RWPE2 (cell line): Measurements from ENCODE around the gene INAFM2.

Experiments
- ATAC-seq: fragments of 200-7000 bp; cut with Tn5 transposase; 3 replicates; pipeline ENCODE4 v1.9.1; 2021; ENCODE audit warnings: low read depth
- DNase-seq: peaks from one replicate; pipeline ENCODE4 v3.0.0-alpha.2; 2020; ENCODE audit warnings: low spot score
- H3K27ac ChIP-seq: fragments of 450-650 bp; 2 replicates; pipeline ENCODE4 v1.5.1; 2017; ENCODE audit warnings: mild to moderate bottlenecking; ENCODE audit not compliant: poor library complexity, severe bottlenecking
- H3K27me3 ChIP-seq: fragments of 250-450 bp; sonication (Bioruptor Pico); 2 replicates; pipeline ENCODE4 v1.5.1; 2021; ENCODE audit warnings: mild to moderate bottlenecking, moderate library complexity; ENCODE audit not compliant: insufficient read depth, poor library complexity, severe bottlenecking
- H3K36me3 ChIP-seq: fragments of 250-450 bp; sonication (Bioruptor Pico); 2 replicates; pipeline ENCODE4 v1.5.1; 2020; ENCODE audit warnings: low read depth, mild to moderate bottlenecking, moderate library complexity
- H3K4me1 ChIP-seq: fragments of 250-450 bp; sonication (Bioruptor Pico); 2 replicates; pipeline ENCODE4 v1.5.1; 2021; ENCODE audit warnings: mild to moderate bottlenecking, moderate library complexity; ENCODE audit not compliant: insufficient read depth, poor library complexity, severe bottlenecking
- H3K4me3 ChIP-seq: fragments of 250-450 bp; sonication (Bioruptor Pico); 2 replicates; pipeline ENCODE4 v1.5.1; 2021; ENCODE audit warnings: mild to moderate bottlenecking, moderate library complexity; ENCODE audit not compliant: severe bottlenecking
- H3K9me3 ChIP-seq: fragments of 250-450 bp; sonication (Bioruptor Pico); 2 replicates; pipeline ENCODE4 v1.5.1; 2021; ENCODE audit warnings: mild to moderate bottlenecking, moderate library complexity; ENCODE audit not compliant: severe bottlenecking
- TF ChIP-seq, protein P1 (sequence below): fragments of 450-650 bp; IDR thresholded peaks from one replicate; pipeline ENCODE4 v1.5.1; 2017; ENCODE audit warnings: mild to moderate bottlenecking, moderate library complexity; ENCODE audit not compliant: poor library complexity, severe bottlenecking

The INAFM2 gene

DNA sequence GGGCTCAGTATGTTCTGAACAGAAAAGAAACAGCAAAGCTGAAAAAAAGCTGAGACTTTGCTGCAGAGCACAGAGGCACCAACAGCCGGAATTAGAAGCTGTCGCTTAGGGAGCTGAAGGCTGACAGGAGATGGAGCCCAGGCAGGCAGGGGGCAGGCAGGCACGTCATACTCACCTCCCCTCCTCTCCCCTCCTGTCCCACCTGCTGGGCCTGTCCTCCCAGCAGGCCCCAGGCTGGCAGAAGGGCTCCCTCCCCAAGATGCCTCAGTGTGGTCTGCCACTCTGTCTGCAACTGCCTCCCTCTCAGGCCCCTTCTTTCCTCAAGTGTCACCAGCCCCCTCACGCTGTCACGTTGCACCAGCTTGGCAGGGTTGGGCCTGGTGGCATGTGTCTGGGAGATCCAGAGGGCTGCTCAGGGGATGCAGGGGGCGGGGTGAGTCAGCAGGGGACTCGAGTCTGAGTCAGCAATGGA, 37.4 kb upstream of the INAFM2 start:
- no peaks in the 10 kb centered on the region for H3K36me3 ChIP-seq
- ATAC-seq, result no peak
- peaks cover 29% of the 10 kb centered on the region for H3K27me3 ChIP-seq
- H3K4me3 ChIP-seq, result no peak overlapping the region
- no peaks in the 10 kb centered on the region for H3K9me3 ChIP-seq
- TF ChIP-seq, protein P1, sequence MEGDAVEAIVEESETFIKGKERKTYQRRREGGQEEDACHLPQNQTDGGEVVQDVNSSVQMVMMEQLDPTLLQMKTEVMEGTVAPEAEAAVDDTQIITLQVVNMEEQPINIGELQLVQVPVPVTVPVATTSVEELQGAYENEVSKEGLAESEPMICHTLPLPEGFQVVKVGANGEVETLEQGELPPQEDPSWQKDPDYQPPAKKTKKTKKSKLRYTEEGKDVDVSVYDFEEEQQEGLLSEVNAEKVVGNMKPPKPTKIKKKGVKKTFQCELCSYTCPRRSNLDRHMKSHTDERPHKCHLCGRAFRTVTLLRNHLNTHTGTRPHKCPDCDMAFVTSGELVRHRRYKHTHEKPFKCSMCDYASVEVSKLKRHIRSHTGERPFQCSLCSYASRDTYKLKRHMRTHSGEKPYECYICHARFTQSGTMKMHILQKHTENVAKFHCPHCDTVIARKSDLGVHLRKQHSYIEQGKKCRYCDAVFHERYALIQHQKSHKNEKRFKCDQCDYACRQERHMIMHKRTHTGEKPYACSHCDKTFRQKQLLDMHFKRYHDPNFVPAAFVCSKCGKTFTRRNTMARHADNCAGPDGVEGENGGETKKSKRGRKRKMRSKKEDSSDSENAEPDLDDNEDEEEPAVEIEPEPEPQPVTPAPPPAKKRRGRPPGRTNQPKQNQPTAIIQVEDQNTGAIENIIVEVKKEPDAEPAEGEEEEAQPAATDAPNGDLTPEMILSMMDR, result no peak
- no peak overlapping the region for H3K27ac ChIP-seq
- no peak for DNase-seq
- H3K4me1 ChIP-seq, result no peaks in the 10 kb centered on the region

DNA sequence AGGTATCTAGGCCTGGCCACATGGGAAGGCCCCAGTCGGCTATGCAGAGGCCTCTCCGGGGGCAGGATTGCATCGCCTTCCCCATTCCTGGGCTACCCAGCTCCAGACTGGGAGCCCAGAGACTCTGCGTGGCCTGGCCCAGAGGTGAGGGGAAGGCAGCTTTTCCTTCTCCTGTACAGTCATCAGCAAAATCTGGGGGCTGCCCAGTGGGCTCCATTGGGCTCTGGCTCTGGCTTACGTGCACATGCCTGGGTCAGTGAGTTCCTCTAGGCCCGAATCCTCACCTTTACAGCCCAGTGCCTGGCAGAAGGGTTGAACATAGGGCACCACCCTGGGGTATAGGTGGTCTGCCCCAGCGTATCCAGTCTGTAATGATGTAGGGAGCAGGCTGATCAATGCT, 36.7 kb upstream of the INAFM2 start:
- H3K4me1 ChIP-seq, result no peaks in the 10 kb centered on the region
- no peak for ATAC-seq

DNA sequence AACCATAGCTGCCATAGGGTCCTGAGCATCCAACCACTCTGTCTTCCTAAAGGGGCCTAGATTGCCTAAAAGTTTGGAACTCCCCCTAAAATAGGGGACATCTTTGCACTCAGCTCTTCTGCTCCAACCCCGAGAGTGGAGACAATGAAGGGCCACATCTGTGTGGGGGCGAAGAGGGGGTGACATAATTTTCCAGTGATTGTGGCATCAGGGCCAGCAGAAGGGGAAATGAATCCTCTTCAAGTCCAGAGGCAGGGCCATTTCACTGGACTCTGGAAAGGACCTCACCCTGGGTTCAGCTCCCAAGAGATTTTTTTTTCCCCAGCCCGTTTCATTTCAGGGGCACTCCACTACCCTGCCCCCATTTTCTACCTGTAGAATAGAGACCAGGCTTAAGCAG, 36.0 kb upstream of the INAFM2 start:
- DNase-seq (no peak), ATAC-seq (no peak)
- Histone ChIP-seq H3K4me3 (no peak overlapping the region), H3K4me1 (no peaks in the 10 kb centered on the region), H3K27me3 (peaks cover 17% of the 10 kb centered on the region), H3K9me3 (no peaks in the 10 kb centered on the region), H3K36me3 (no peaks in the 10 kb centered on the region), H3K27ac (no peak overlapping the region)
- TF ChIP-seq, protein P1, result no peak

More for the DNA sequence above, 36.7 kb upstream of the INAFM2 start:
- Histone ChIP-seq H3K4me3 (no peak overlapping the region), H3K9me3 (no peaks in the 10 kb centered on the region), H3K27me3 (peaks cover 23% of the 10 kb centered on the region), H3K27ac (no peak overlapping the region), H3K36me3 (no peaks in the 10 kb centered on the region)
- TF ChIP-seq, protein P1, result no peak
- no peak for DNase-seq

DNA sequence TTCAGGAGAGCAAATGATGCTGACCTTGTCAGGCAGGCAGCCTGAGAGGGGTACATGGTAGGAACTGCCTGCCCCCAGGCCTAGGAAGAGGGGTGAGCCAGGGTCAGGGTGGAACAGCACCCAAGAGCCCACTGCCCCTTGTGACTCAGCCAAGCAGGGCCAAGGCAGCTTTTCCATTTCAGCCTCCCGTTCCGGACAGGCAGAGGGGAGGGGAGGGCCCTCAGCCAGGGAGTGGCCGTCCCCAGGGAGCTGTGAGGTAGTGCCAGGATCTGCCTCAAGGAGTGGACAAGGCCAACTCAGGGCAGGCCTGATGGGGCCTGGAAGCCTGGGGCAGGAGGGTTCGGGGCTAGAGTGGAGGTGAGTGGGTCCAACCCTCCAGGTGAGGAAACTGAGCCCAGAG, 35.5 kb upstream of the INAFM2 start:
- no peak for ATAC-seq
- DNase-seq, result no peak

DNA sequence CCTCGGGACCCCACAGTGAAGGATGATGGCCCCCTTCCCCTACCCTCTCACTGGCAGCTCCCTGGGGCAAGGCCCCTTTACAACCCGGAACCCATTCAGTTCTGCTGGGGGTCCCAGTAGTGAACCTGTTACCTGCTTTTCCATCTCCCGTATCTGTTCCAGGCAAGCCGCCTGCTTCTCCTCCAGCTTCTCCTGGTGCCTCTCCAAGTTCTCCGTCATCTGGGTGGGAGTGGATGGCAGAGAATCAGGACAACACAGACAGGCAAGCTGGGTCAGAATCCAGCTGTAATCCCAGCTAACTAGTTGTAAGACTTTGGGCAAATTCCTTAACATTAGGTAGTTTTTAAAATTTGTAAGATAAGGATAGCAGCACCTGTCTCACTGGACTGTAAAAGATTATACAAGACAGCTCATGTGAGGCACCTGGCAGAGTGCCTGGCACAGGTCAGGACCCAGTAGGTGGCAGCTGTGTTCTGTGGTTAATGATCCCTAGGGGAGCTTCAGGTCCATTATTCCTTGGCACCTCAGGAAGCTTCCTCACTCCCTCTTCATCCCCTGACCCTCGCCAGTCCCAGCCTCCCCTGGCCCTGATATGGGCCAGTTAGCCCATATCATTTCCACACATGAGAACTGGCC, 34.2 kb upstream of the INAFM2 start:
- H3K27me3 ChIP-seq, result no peaks in the 10 kb centered on the region
- ATAC-seq, result peak; percentile 39
- H3K4me1 ChIP-seq, result no peaks in the 10 kb centered on the region
- no peaks in the 10 kb centered on the region for H3K9me3 ChIP-seq
- no peak overlapping the region for H3K27ac ChIP-seq
- no peaks in the 10 kb centered on the region for H3K36me3 ChIP-seq
- no peak overlapping the region for H3K4me3 ChIP-seq
- TF ChIP-seq, protein P1, result peak; percentile 55
- DNase-seq, result no peak

More for the DNA sequence above, 35.5 kb upstream of the INAFM2 start:
- H3K9me3 ChIP-seq, result no peaks in the 10 kb centered on the region
- no peak overlapping the region for H3K27ac ChIP-seq
- peaks cover 13% of the 10 kb centered on the region for H3K27me3 ChIP-seq
- H3K4me3 ChIP-seq, result no peak overlapping the region
- no peaks in the 10 kb centered on the region for H3K36me3 ChIP-seq
- TF ChIP-seq, protein P1, result no peak
- no peaks in the 10 kb centered on the region for H3K4me1 ChIP-seq
